PC-3 (cell line): Measurements from ENCODE around the gene ZNF260. TPM values are rescaled to one million over a fixed set of nuclear protein-coding genes. Genes with fewer than 3 reads are reported as not detected.

ENCODE experiments used
- ATAC-seq: fragments of 200-7000 bp; cut with Tn5 transposase; 2 replicates; pipeline ENCODE4 v1.9.1; 2020; ENCODE audit warnings: mild to moderate bottlenecking, moderate library complexity
- BruUV-seq: library from RNA; stranded (reverse); fragments of 400-500 nt; replicated peaks from 2 replicates; lab custom pipeline; 2021; lab: Mats Ljungman, UMichigan
- CTCF ChIA-PET: fragments of 300-600 bp; sonication (Branson Sonifier 250); formaldehyde crosslinking; loops from one replicate; lab custom pipeline; 2022; ENCODE audit warnings: antibody characterized with exemption; lab: Charles Lee
- POLR2A ChIA-PET: fragments of 300-600 bp; sonication (Branson Sonifier 250); formaldehyde crosslinking; loops from one replicate; lab custom pipeline; 2022; ENCODE audit warnings: antibody characterized with exemption; ENCODE audit not compliant: unreplicated experiment; lab: Charles Lee
- DNase-seq: peaks from one replicate; pipeline ENCODE4 v3.0.0-alpha.2; 2015
- H2AFZ ChIP-seq: fragments of 300-600 bp; sonication (generic); 2 replicates; pipeline ENCODE4 v1.6.0; 2016; ENCODE audit warnings: antibody characterized with exemption, low read length
- H3F3A ChIP-seq: fragments of 300-600 bp; sonication (generic); one replicate; pipeline ENCODE4 v1.6.0; 2017; ENCODE audit warnings: antibody characterized with exemption, low read length, control low read depth, mild to moderate bottlenecking; ENCODE audit not compliant: unreplicated experiment
- H3K27ac ChIP-seq: fragments of 300-600 bp; sonication (generic); 2 replicates; pipeline ENCODE4 v1.5.1; 2016; ENCODE audit warnings: mild to moderate bottlenecking, low read length
- H3K27me3 ChIP-seq: fragments of 300-600 bp; sonication (generic); 2 replicates; pipeline ENCODE4 v1.6.1; 2016; ENCODE audit warnings: low read length, mixed read lengths
- H3K36me3 ChIP-seq: fragments of 300-600 bp; sonication (generic); 2 replicates; pipeline ENCODE4 v1.6.1; 2016; ENCODE audit warnings: low read depth, mixed run types, low read length, mixed read lengths
- H3K4me1 ChIP-seq: fragments of 300-600 bp; sonication (generic); 2 replicates; pipeline ENCODE4 v1.5.1; 2016; ENCODE audit warnings: low read length; ENCODE audit not compliant: insufficient read depth
- H3K4me2 ChIP-seq: fragments of 300-600 bp; sonication (generic); 2 replicates; pipeline ENCODE4 v1.6.0; 2016; ENCODE audit warnings: low read length
- H3K4me3 ChIP-seq: fragments of 300-600 bp; sonication (generic); 2 replicates; pipeline ENCODE4 v1.5.1; 2016; ENCODE audit warnings: mild to moderate bottlenecking, low read length, mixed read lengths
- H3K79me2 ChIP-seq: fragments of 300-600 bp; sonication (generic); 2 replicates; pipeline ENCODE4 v1.6.1; 2017; ENCODE audit warnings: low read length, mixed read lengths
- H3K9ac ChIP-seq: fragments of 300-600 bp; sonication (generic); 2 replicates; pipeline ENCODE4 v1.6.0; 2016; ENCODE audit warnings: mild to moderate bottlenecking, low read length
- H3K9me2 ChIP-seq: fragments of 300-600 bp; sonication (generic); replicated peaks from 2 replicates; pipeline ENCODE4 v1.6.1; 2016; ENCODE audit warnings: mixed run types, low read length, mixed read lengths
- H3K9me3 ChIP-seq: fragments of 300-600 bp; sonication (generic); 2 replicates; pipeline ENCODE4 v1.6.1; 2016; ENCODE audit warnings: low read length, mixed read lengths
- H4K20me1 ChIP-seq: fragments of 300-600 bp; sonication (generic); 2 replicates; pipeline ENCODE4 v1.6.1; 2016; ENCODE audit warnings: low read length, mixed read lengths
- CTCF ChIP-seq: fragments of 300-600 bp; sonication (generic); conservative IDR thresholded peaks from 2 replicates; pipeline ENCODE4 v1.5.1; 2017; ENCODE audit warnings: antibody characterized with exemption, low read depth, mild to moderate bottlenecking, low read length
- EZH2 ChIP-seq: fragments of 300-600 bp; sonication (generic); IDR thresholded peaks from one replicate; pipeline ENCODE4 v1.6.1; 2017; ENCODE audit warnings: antibody characterized with exemption, mild to moderate bottlenecking, low read length; ENCODE audit not compliant: unreplicated experiment
- EZH2phosphoT487 ChIP-seq: fragments of 300-600 bp; sonication (generic); IDR thresholded peaks from 2 replicates; pipeline ENCODE4 v1.6.1; 2018; ENCODE audit warnings: mild to moderate bottlenecking, antibody characterized with exemption, low read length, borderline replicate concordance
- intact Hi-C: fragments of 100-400 bp; cut with micrococcal nuclease; formaldehyde crosslinking; loops from 2 replicates; pipeline ENCODE4 v1.9.0; 2023
- total RNA-seq: library from RNA; depleted of rRNA; stranded (reverse); fragments of >200 nt; gene quantifications from 2 replicates; pipeline ENCODE4 v1.2.3, GENCODE V29; 2014

ZNF260 gene
- total RNA-seq, 1 experiment from 2014 or later, result 5.5 TPM

GRCh38 chr19:36526581-36526980 is 1.5 kb downstream of the ZNF260 start:
- Histone ChIP-seq H3K9me2 (no peaks in the 10 kb centered on the region), H3K27ac (no peak overlapping the region), H4K20me1 (no peaks in the 10 kb centered on the region), H3K79me2 (peaks cover 23% of the 10 kb centered on the region), H3K4me2 (peak overlapping the region; percentile 92; the same call in 1 of the 2 replicates), H3F3A (no peaks in the 10 kb centered on the region), H3K4me1 (no peaks in the 10 kb centered on the region), H3K27me3 (no peaks in the 10 kb centered on the region), H3K4me3 (peak overlapping the region; percentile 77; the same call in 1 of the 2 replicates), H3K9me3 (peaks cover 16% of the 10 kb centered on the region; the same call in 1 of the 2 replicates), H2AFZ (no peak overlapping the region), H3K9ac (no peak overlapping the region), H3K36me3 (peaks cover 41% of the 10 kb centered on the region)
- TF ChIP-seq EZH2phosphoT487 (no peak), CTCF (no peak), EZH2 (no peak)
- DNase-seq (no peak), ATAC-seq (no peak)
- intact Hi-C loops, result no loop called here
- CTCF ChIA-PET, result no interaction called here
- POLR2A ChIA-PET, result no interaction called here
- no TSS peak for BruUV-seq

- CTCF ChIA-PET, result no interaction called here
- Histone ChIP-seq H3K79me2 (peaks cover 23% of the 10 kb centered on the region), H3K27me3 (no peaks in the 10 kb centered on the region), H3K9me2 (no peaks in the 10 kb centered on the region), H3K4me1 (no peaks in the 10 kb centered on the region), H3K4me2 (no peak overlapping the region), H3K9me3 (peaks cover 11% of the 10 kb centered on the region; the same call in 1 of the 2 replicates), H4K20me1 (no peaks in the 10 kb centered on the region), H3K4me3 (no peak overlapping the region), H3K27ac (no peak overlapping the region), H2AFZ (no peak overlapping the region), H3F3A (no peaks in the 10 kb centered on the region), H3K36me3 (peaks cover 51% of the 10 kb centered on the region), H3K9ac (no peak overlapping the region)
- intact Hi-C loops, result no loop called here
- TF ChIP-seq CTCF, result no peak
- TF ChIP-seq EZH2, result no peak
- TF ChIP-seq EZH2phosphoT487, result no peak
- DNase-seq, result no peak
- BruUV-seq, result no TSS peak
- POLR2A ChIA-PET, result no interaction called here
- no peak for ATAC-seq
Observed at GRCh38 chr19:36524617-36525016, 3.5 kb downstream of the ZNF260 start.

DNA sequence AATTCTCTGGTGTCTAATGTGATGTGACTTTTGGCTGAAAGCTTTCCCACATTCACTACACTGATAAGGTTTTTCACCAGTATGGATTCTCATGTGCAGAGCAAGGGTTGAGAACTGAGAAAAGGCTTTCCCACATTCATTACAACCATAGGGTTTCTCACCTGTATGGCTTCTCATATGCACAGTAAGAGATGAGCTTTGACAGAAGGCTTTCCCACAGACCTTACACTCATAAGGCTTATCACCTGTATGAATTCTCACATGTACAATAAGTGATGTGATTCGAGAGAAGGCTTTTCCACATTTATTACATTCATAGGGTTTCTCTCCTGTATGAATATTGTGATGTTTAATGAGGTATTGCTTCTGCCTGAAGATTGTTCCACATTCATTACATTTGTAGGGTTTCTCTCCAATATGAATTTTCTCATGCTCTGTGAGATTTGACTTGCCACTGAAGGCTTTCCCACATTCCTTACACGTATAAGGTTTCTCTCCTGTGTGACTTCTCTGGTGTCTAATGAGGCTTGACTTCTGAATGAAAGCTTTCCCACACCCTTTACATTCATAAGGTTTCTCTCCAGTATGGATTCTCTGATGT is 14.0 kb downstream of the ZNF260 start:
- H3K27ac ChIP-seq, result no peak overlapping the region
- no peaks in the 10 kb centered on the region for H3K4me1 ChIP-seq
- BruUV-seq, result no TSS peak
- ChIA-PET POLR2A (no interaction called here), CTCF (no interaction called here)
- no peaks in the 10 kb centered on the region for H3K79me2 ChIP-seq
- H3K4me2 ChIP-seq, result no peak overlapping the region
- no peak overlapping the region for H2AFZ ChIP-seq
- DNase-seq, result no peak
- no peaks in the 10 kb centered on the region for H3K27me3 ChIP-seq
- H3K9me2 ChIP-seq, result no peaks in the 10 kb centered on the region
- no peaks in the 10 kb centered on the region for H3F3A ChIP-seq
- TF ChIP-seq EZH2 (no peak), CTCF (no peak), EZH2phosphoT487 (no peak)
- peaks cover 37% of the 10 kb centered on the region for H3K9me3 ChIP-seq
- H3K4me3 ChIP-seq, result no peak overlapping the region
- ATAC-seq, result no peak
- H4K20me1 ChIP-seq, result no peaks in the 10 kb centered on the region
- peaks cover 56% of the 10 kb centered on the region for H3K36me3 ChIP-seq
- no peak overlapping the region for H3K9ac ChIP-seq
- intact Hi-C loops, result no loop called here
